ENCODE data around the gene PRRG2.

DNA sequence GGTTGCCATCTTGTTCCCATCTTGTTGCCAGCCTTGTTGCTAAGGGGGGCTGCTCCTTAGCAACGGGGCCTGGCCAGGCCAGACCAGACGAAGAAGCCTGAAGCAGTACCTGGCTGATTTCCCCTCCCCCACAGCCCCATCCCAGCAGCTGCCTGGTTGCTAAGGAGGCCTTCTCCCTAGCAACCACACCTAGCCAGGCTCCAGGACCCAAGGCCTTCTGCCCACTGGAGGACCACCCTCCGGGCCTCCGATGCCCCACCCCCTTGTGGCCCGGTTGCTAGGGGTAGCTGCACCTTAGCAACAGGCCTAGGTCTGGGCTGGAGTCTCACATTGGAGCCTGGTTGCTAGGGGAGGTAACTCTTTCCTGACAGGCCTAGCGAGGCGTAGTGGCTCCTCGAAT lies 3.9 kb downstream of the PRRG2 start:
- TF ChIP-seq, protein P1, sequence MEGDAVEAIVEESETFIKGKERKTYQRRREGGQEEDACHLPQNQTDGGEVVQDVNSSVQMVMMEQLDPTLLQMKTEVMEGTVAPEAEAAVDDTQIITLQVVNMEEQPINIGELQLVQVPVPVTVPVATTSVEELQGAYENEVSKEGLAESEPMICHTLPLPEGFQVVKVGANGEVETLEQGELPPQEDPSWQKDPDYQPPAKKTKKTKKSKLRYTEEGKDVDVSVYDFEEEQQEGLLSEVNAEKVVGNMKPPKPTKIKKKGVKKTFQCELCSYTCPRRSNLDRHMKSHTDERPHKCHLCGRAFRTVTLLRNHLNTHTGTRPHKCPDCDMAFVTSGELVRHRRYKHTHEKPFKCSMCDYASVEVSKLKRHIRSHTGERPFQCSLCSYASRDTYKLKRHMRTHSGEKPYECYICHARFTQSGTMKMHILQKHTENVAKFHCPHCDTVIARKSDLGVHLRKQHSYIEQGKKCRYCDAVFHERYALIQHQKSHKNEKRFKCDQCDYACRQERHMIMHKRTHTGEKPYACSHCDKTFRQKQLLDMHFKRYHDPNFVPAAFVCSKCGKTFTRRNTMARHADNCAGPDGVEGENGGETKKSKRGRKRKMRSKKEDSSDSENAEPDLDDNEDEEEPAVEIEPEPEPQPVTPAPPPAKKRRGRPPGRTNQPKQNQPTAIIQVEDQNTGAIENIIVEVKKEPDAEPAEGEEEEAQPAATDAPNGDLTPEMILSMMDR (IDR thresholded peaks at IDR 0.05) = no peak
- TF ChIP-seq POLR2A (IDR thresholded peaks at IDR 0.05) = no peak

Data from testis (tissue), 2 donors.